Testis (tissue), 2 donors: Measurements from ENCODE around the gene MSI2.

Source experiments
- CTCF ChIP-seq, 3 experiments: fragments of 450-650 bp in 2 of 3; fragments of 200-600 bp in 1 of 3; sonication (generic) in 1 of 3; IDR thresholded peaks; one replicate each; pipeline ENCODE4 v1.5.1; 2016 to 2019; ENCODE audit warnings: antibody characterized with exemption in 3 of 3, mild to moderate bottlenecking in 2 of 3, moderate library complexity in 1 of 3
- POLR2A ChIP-seq: fragments of 450-650 bp; IDR thresholded peaks from one replicate; pipeline ENCODE4 v1.6.1; 2017; ENCODE audit warnings: antibody characterized with exemption, mild to moderate bottlenecking, moderate library complexity

- TF ChIP-seq CTCF (IDR thresholded peaks at IDR 0.05) = no peak
- TF ChIP-seq POLR2A = no peak
Measured at GRCh38 chr17:57555636-57556175, 299.4 kb downstream of the MSI2 start.
